ENCODE measurements around the gene TFF1.
"Not testable (repeated sequence)": the region's sequence is repeated elsewhere in the genome, so short reads cannot be mapped to it uniquely, and the experiment has no call there.

Gene TFF1

GRCh38 chr21:42366292-42367010, at the start of gene TFF1:
Gene TFF1 (minus strand): TSS chr21:42366535. CDS start chr21:42366495, 40 bp downstream.
- no peak for DNase-seq

DNA sequence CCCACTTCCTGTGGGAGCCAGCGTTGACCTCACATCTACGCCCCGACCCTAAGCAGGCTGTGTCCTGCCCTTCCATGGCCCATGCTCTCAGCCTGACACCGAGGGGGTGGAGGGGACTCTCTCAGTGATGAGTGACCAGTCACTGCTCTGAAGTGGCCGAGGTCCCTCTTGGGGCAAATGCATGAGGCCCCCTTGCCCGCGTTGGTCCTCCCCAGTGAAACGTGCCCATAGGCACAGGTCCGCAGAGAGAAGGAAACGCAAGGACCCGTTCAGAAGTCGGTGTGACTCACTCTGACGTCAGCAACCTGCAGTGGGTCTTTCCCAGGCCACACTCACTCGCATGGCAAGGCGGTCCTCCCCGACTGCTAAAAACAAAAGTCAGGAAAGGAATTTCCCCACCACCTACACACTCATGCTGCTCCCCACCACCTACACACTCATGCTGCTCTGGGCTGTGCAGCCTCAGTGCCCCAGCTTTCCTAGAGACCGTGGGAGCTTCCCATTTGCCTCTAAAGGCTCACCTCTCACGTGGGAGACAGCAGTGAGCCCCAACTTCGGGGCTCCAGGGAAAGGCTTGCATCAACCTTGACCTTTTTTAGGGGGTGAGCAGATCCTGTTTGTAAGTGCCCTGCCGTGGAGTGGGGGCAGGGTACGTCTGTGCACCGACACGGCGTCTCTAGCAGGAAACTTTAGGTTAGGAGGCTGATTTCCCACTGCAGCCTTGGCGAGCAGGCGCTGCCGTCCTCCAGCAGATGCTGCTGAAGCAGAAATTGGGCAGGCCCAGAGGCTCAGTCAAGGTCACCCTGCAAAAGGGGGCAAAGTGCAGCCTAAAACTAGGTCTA, 48.8 kb upstream of the TFF1 start:
- DNase-seq, result peak; percentile 95 to 96

- DNase-seq, result no peak
Observed at GRCh38 chr21:42414553-42414927, 48.2 kb upstream of the TFF1 start.

- DNase-seq, result no peak
Observed at GRCh38 chr21:42414066-42414465, 47.7 kb upstream of the TFF1 start.

- DNase-seq, result peak; percentile 72 to 78
Observed at GRCh38 chr21:42413500-42413899, 47.2 kb upstream of the TFF1 start.

DNA sequence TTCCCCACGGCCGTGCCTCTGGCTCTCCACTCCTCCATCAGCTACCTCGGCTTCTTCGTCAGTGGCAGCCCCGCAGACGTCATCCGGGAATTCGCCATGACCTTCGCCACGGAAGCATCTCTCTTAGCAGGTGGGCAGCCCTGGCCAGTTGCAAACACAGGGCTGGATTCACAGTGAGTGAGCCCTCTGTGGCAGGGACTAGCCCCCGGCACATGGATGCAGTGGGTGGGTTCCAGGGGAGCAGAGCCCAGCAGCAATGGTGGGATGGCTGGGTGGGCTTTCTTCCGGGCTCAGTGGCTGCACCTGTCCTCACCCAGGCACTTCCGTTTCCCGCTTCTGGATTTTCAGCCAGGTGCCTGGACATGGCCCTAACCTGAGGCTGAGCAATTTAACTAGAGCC, 46.8 kb upstream of the TFF1 start:
- DNase-seq, result no peak

DNA sequence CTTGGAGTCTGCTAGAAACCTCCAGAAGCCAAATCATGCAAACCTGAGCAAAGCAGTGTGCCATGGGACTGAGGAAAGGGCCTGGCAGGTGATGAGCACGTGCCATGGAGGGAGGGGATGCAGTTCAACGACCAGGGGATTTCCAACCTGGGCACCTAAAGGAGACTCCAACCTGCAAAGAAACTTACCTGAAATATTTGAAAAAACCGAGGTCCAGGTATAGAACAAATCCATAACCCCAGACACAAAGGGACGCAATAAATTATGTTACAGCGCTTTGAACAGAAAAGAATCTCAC, 46.2 kb upstream of the TFF1 start:
- no peak for DNase-seq

GRCh38 chr21:42411891-42412635, 45.7 kb upstream of the TFF1 start:
- no peak for DNase-seq

DNA sequence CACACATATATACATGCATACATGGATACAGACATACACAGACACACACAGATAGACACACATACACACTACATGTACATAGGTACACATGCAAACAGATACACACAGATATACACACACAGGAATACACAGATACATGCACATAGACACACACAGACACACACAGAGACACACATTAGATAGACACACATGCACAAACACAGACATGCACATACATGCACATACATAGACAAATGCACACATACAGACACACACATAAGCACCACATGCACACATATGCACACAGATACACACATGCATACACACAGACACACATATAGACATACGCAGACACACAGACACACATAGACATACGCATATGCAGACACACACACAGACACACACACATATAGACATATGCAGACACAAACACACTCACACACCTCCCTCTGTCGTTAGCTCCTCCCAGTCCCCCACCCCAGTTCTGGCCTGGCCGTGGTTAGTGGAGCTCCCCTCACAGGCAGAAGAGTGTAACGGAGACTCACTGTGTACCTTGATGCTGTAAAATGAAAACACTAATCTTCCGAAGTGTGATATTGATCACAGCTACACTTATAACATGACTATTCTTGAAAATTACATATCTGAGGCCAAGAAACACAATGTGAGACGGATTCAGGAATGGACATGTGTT, 45.0 kb upstream of the TFF1 start:
- DNase-seq, result peak; percentile 62

DNA sequence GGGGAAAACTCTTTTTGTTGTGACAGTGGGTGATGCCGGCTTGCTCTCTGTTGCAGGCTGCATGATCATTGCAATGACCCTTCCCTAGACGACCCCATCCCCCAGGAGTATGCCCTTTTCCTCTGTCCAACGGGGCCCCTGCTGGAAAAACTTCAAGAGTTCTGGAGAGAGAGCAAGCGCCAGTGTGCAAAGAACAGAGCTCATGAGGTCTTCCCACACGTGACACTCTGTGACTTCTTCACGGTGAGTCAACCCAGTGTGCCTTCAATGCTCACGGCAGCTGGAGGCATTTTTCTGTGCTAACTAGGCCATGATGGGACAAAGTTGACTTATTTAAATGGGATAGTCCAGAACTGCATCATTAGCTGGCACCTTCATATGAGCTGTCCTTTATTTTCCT, 43.0 kb upstream of the TFF1 start:
- DNase-seq, result no peak

- not testable (repeated sequence) for DNase-seq
Observed at GRCh38 chr21:42408718-42409117, 42.4 kb upstream of the TFF1 start.

GRCh38 chr21:42407476-42407875, 41.1 kb upstream of the TFF1 start:
- DNase-seq, result no peak

DNA sequence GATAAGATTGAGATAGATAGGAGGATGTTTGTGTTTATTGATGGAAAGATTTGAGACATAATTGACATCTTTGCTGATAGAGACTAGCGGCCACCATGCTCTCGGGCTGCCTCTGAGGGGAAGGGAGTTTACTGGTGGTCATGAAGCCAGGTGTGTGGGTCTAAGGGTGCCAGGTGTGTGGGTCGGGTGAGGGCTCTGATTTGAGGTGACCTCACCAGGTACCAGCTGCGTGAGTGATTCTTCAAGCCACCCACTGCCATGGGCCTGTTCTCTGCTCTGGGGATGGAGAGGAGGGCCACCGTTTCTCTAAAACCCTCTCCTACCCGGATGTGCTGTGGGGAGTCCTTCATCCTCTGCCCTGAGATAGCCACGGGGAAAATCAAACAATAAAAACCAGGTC, 40.5 kb upstream of the TFF1 start:
- no peak for DNase-seq

GRCh38 chr21:42406201-42406621, 39.9 kb upstream of the TFF1 start:
- peak; percentile 76 to 79 for DNase-seq

DNA sequence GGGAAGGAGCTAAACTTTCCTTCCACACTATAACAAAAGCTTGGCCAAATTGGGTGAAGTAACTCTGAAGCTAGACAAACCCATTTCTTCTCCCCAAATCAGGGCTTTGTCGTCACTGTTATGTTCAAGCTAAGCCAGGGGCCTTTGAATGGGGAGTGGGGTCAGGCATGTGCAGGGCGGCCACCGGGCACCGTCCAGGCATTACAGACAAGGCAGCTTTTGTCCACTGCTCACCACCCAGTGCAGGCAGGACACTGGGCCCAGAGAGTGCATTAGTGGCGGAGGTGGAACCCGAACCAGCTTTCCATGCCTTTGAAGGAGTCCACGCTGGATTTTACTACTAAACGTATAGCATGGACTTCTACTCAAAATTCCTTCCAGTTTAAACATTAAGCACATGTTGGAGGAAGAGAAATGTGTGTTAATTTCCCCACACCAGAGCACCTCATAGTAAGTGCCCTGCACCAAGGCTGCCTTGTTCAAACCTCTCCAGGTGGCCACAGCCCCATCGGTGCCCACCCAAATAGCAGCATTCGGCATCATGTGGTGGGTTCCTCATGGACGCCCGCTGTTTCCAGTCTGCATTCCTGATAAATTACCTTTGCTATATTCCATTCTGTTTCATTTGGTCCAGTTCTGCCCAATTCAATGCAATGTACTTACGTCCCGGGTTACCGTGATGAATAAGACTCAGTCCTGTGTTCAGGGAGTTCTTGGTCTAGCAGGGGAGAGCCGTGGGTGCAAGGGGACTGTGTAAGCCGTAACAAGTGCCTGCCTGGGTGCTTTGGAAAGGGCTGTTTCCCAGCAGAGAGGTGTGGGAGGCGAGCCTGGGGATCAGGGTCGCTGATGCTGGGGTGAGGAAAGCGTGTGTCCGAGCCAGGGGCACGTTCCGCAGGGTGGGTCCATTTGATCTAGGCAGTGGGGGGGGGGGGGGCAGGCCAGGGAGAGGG, 39.0 kb upstream of the TFF1 start:
- peak; percentile 58 to 61 for DNase-seq

DNA sequence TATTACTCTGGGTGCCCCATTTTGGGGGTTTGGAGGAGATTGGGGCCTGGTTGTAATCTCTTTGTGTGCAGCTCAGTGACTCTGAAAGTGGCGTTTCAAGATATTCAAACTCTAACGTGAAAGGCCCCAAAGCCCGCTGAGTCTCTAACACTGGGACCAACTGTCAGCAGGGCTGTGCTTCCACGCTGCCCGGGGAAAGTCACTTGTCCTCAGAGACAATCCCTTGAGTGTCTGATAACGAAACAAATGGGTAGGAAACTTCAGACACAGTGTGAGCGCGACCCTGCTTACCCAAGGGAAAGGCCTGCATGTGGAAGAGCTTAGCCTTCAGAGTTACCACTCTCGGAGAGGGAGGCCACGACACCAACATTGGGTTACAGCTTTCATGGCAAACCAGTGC, 38.2 kb upstream of the TFF1 start:
- peak; percentile 62 to 68 for DNase-seq

GRCh38 chr21:42403611-42404231, 37.4 kb upstream of the TFF1 start, which contains the start of gene UBASH3A:
Gene UBASH3A (plus strand): TSS chr21:42403902. CDS start chr21:42403946, 44 bp downstream.
- DNase-seq, result peak; percentile 63 to 67

DNA sequence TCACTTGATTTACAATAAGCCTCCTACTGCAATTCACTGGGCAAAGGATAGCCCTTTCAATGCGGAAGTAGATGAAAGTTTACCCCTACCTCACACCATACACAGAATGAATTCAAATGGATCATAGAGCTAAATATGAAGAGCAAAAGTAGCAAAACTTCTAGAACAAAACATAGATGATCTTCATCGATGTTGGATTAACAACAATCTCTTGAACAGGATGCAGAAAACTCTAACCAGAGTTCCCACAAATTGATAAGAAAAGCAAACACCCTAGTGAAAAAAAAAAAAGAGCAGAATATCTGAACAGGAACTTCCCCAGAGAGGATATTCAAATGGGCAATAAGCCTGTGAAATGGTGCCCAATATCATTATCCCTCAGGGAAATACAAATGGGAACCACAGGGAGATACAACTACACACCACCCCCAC, 35.5 kb upstream of the TFF1 start:
- DNase-seq, result no peak

GRCh38 chr21:42401154-42401553, 34.8 kb upstream of the TFF1 start:
- no peak for DNase-seq

DNA sequence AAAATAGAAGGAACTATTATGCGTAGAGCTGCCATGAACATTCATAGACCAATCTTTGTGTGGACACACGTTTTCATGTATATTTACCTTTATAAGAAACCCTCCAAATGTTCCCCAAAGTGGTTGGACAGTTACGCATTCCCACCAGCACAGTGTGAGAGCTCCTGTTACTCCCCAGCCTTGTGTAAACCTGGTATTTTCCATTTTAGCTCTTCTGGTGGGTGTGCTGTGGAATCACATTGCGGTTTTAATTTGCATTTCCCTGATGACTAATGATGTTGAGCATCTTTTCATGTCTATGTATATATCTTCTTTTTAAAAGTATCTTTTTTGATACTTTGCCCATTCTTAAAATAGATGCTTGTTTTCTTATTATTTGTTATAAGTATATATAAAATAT, 34.2 kb upstream of the TFF1 start:
- DNase-seq, result no peak

GRCh38 chr21:42398436-42399028, 32.2 kb upstream of the TFF1 start:
- DNase-seq, result no peak
